ENCODE results near the gene FBXL14. TPM values are rescaled to one million over a fixed set of nuclear protein-coding genes. Genes with fewer than 3 reads are reported as not detected.
"Not testable (repeated sequence)": the region's sequence is repeated elsewhere in the genome, so short reads cannot be mapped to it uniquely, and the experiment has no call there.

FBXL14 gene
- total RNA-seq, 1 experiment from 2014 or later = 20.8 TPM

- Histone ChIP-seq H3K27me3 (ENCODE audit: control insufficient read depth, insufficient read depth, low read length) (no peaks in the 10 kb centered on the region; the same call in 1 of the 2 replicates), H3K36me3 (replicated peaks; ENCODE audit: control insufficient read depth, insufficient read depth, low read length) (no peaks in the 10 kb centered on the region), H3K4me3 (ENCODE audit: insufficient read depth, low read depth, low read length) (no peak overlapping the region)
- no peak for DNase-seq
These were observed 18.7 kb downstream of the FBXL14 start for GRCh38 chr12:1575408-1576401.

- no peaks in the 10 kb centered on the region for H3K36me3 ChIP-seq (replicated peaks; ENCODE audit: control insufficient read depth, insufficient read depth, low read length)
- H3K27me3 ChIP-seq (ENCODE audit: control insufficient read depth, insufficient read depth, low read length) = no peaks in the 10 kb centered on the region; the same call in 1 of the 2 replicates
- DNase-seq = no peak
- H3K4me3 ChIP-seq (ENCODE audit: insufficient read depth, low read depth, low read length) = no peak overlapping the region
These were observed 19.5 kb downstream of the FBXL14 start for GRCh38 chr12:1574865-1575259.

- Histone ChIP-seq H3K27me3 (ENCODE audit: control insufficient read depth, insufficient read depth, low read length) (no peaks in the 10 kb centered on the region; the same call in 1 of the 2 replicates), H3K4me3 (ENCODE audit: insufficient read depth, low read depth, low read length) (no peak overlapping the region), H3K36me3 (replicated peaks; ENCODE audit: control insufficient read depth, insufficient read depth, low read length) (no peaks in the 10 kb centered on the region)
- DNase-seq = peak; percentile 56
These were observed 20.2 kb downstream of the FBXL14 start for GRCh38 chr12:1573960-1574864.

GRCh38 chr12:1572731-1573130 is 21.6 kb downstream of the FBXL14 start:
- Histone ChIP-seq H3K36me3 (replicated peaks; ENCODE audit: control insufficient read depth, insufficient read depth, low read length) (no peaks in the 10 kb centered on the region), H3K27me3 (ENCODE audit: control insufficient read depth, insufficient read depth, low read length) (no peaks in the 10 kb centered on the region; the same call in 1 of the 2 replicates), H3K4me3 (ENCODE audit: insufficient read depth, low read depth, low read length) (no peak overlapping the region)
- DNase-seq = no peak

- Histone ChIP-seq H3K36me3 (replicated peaks; ENCODE audit: control insufficient read depth, insufficient read depth, low read length) (no peaks in the 10 kb centered on the region), H3K27me3 (ENCODE audit: control insufficient read depth, insufficient read depth, low read length) (no peaks in the 10 kb centered on the region), H3K4me3 (ENCODE audit: insufficient read depth, low read depth, low read length) (no peak overlapping the region)
- DNase-seq = no peak
These were observed 26.5 kb downstream of the FBXL14 start for GRCh38 chr12:1567852-1568251.

GRCh38 chr12:1566449-1567135 is 27.8 kb downstream of the FBXL14 start:
- Histone ChIP-seq H3K4me3 (ENCODE audit: insufficient read depth, low read depth, low read length) (no peak overlapping the region), H3K36me3 (replicated peaks; ENCODE audit: control insufficient read depth, insufficient read depth, low read length) (no peaks in the 10 kb centered on the region), H3K27me3 (ENCODE audit: control insufficient read depth, insufficient read depth, low read length) (no peaks in the 10 kb centered on the region)
- peak; percentile 55 for DNase-seq

GRCh38 chr12:1565172-1565571 is 29.2 kb downstream of the FBXL14 start:
- no peak for DNase-seq
- Histone ChIP-seq H3K27me3 (ENCODE audit: control insufficient read depth, insufficient read depth, low read length) (no peaks in the 10 kb centered on the region), H3K36me3 (replicated peaks; ENCODE audit: control insufficient read depth, insufficient read depth, low read length) (no peaks in the 10 kb centered on the region), H3K4me3 (ENCODE audit: insufficient read depth, low read depth, low read length) (no peak overlapping the region)

GRCh38 chr12:1564067-1564466 is 30.3 kb downstream of the FBXL14 start:
- Histone ChIP-seq H3K36me3 (replicated peaks; ENCODE audit: control insufficient read depth, insufficient read depth, low read length) (no peaks in the 10 kb centered on the region), H3K4me3 (ENCODE audit: insufficient read depth, low read depth, low read length) (no peak overlapping the region), H3K27me3 (ENCODE audit: control insufficient read depth, insufficient read depth, low read length) (no peaks in the 10 kb centered on the region)
- no peak for DNase-seq

- Histone ChIP-seq H3K27me3 (ENCODE audit: control insufficient read depth, insufficient read depth, low read length) (no peaks in the 10 kb centered on the region), H3K36me3 (replicated peaks; ENCODE audit: control insufficient read depth, insufficient read depth, low read length) (no peaks in the 10 kb centered on the region), H3K4me3 (ENCODE audit: insufficient read depth, low read depth, low read length) (no peak overlapping the region)
- DNase-seq = no peak
These were observed 31.5 kb downstream of the FBXL14 start for GRCh38 chr12:1562813-1563407.

- H3K4me3 ChIP-seq (ENCODE audit: insufficient read depth, low read depth, low read length) = no peak overlapping the region
- no peaks in the 10 kb centered on the region for H3K27me3 ChIP-seq (ENCODE audit: control insufficient read depth, insufficient read depth, low read length)
- no peaks in the 10 kb centered on the region for H3K36me3 ChIP-seq (replicated peaks; ENCODE audit: control insufficient read depth, insufficient read depth, low read length)
- DNase-seq = no peak
These were observed 33.7 kb downstream of the FBXL14 start for GRCh38 chr12:1560704-1561103.

GRCh38 chr12:1559676-1560091 is 34.7 kb downstream of the FBXL14 start:
- no peak for DNase-seq
- no peaks in the 10 kb centered on the region for H3K36me3 ChIP-seq (replicated peaks; ENCODE audit: control insufficient read depth, insufficient read depth, low read length)
- no peak overlapping the region for H3K4me3 ChIP-seq (ENCODE audit: insufficient read depth, low read depth, low read length)
- H3K27me3 ChIP-seq (ENCODE audit: control insufficient read depth, insufficient read depth, low read length) = no peaks in the 10 kb centered on the region

- not testable (repeated sequence) for H3K36me3 ChIP-seq (replicated peaks; ENCODE audit: control insufficient read depth, insufficient read depth, low read length); DNase-seq; H3K27me3 ChIP-seq (ENCODE audit: control insufficient read depth, insufficient read depth, low read length); H3K4me3 ChIP-seq (ENCODE audit: insufficient read depth, low read depth, low read length)
These were observed 36.3 kb downstream of the FBXL14 start for GRCh38 chr12:1558108-1558507.

GRCh38 chr12:1553987-1554982 is 40.1 kb downstream of the FBXL14 start:
- no peak for DNase-seq
- Histone ChIP-seq H3K36me3 (replicated peaks; ENCODE audit: control insufficient read depth, insufficient read depth, low read length) (no peaks in the 10 kb centered on the region), H3K27me3 (ENCODE audit: control insufficient read depth, insufficient read depth, low read length) (no peaks in the 10 kb centered on the region), H3K4me3 (ENCODE audit: insufficient read depth, low read depth, low read length) (no peak overlapping the region)
